Endothelial cell of umbilical vein (primary cell): ENCODE data around the gene CANT1. TPM values are rescaled to one million over a fixed set of nuclear protein-coding genes. Genes with fewer than 3 reads are reported as not detected.

Source experiments
- BruUV-seq: library from RNA; stranded (reverse); fragments of 400-500 nt; replicated peaks from 2 replicates; lab custom pipeline; 2021; lab: Mats Ljungman, UMichigan
- CTCF ChIA-PET: fragments of 300-600, 350-600 bp; sonication (Branson Sonifier 250); formaldehyde crosslinking; loops from one replicate; lab custom pipeline; 2021; ENCODE audit warnings: antibody characterized with exemption, inconsistent platforms; lab: Charles Lee
- POLR2A ChIA-PET: fragments of 300-600, 350-600 bp; sonication (Branson Sonifier 250); formaldehyde crosslinking; loops from one replicate; lab custom pipeline; 2021; ENCODE audit warnings: antibody characterized with exemption, inconsistent platforms; lab: Charles Lee
- DNase-seq: peaks from one replicate; pipeline ENCODE4 v3.0.0-alpha.2; 2011; ENCODE audit warnings: low read depth, low spot score
- FAIRE-seq: peaks from 2 replicates; lab custom pipeline; 2011; peaks lifted over from hg19 to GRCh38; lab: Jason Lieb, UNC
- H2AFZ ChIP-seq: 2 replicates; pipeline ENCODE4 v1.6.0; 2012; ENCODE audit warnings: low read depth, low read length, control low read depth, inconsistent platforms
- H3K27ac ChIP-seq: 2 replicates; pipeline ENCODE4 v1.5.1; 2011; ENCODE audit warnings: low read depth, mild to moderate bottlenecking, control low read depth, low read length, moderate library complexity; ENCODE audit not compliant: insufficient read depth
- H3K27me3 ChIP-seq, 2 experiments: 2 replicates each; pipeline versions ENCODE4 v1.6.0 to v1.6.1; 2011; ENCODE audit warnings: low read length in 2 of 2, mixed read lengths in 1 of 2; ENCODE audit not compliant: control insufficient read depth in 2 of 2, insufficient read depth in 2 of 2
- H3K36me3 ChIP-seq, 2 experiments: 2 replicates in 1 of 2; 3 replicates in 1 of 2; pipeline ENCODE4 v1.5.1; 2011; ENCODE audit warnings: low read length in 2 of 2, mild to moderate bottlenecking in 1 of 2, moderate library complexity in 1 of 2; ENCODE audit not compliant: control insufficient read depth in 2 of 2, insufficient read depth in 2 of 2; ENCODE audit errors: extremely low read depth in 1 of 2
- H3K4me1 ChIP-seq: 3 replicates; pipeline ENCODE4 v1.5.1; 2011; ENCODE audit warnings: mild to moderate bottlenecking, low read length; ENCODE audit not compliant: control insufficient read depth, insufficient read depth; ENCODE audit errors: extremely low read depth
- H3K4me2 ChIP-seq: 2 replicates; pipeline ENCODE4 v1.6.1; 2011; ENCODE audit warnings: low read length, control low read depth, mixed read lengths; ENCODE audit not compliant: insufficient read depth
- H3K4me3 ChIP-seq, 3 experiments: fragments of 200-600 bp in 1 of 3; sonication (generic), shearing (Covaris generic) in 1 of 3; replicated peaks in 1 of 3; 2 replicates each; pipeline ENCODE4 v1.5.1; 2011 to 2016; ENCODE audit warnings: control low read depth in 3 of 3, low read length in 3 of 3, mild to moderate bottlenecking in 2 of 3, inconsistent platforms in 1 of 3, low read depth in 1 of 3, moderate library complexity in 1 of 3; ENCODE audit not compliant: insufficient read depth in 1 of 3
- H3K79me2 ChIP-seq: 2 replicates; pipeline ENCODE4 v1.6.0; 2012; ENCODE audit warnings: low read length, inconsistent platforms; ENCODE audit not compliant: control insufficient read depth, insufficient read depth
- H3K9ac ChIP-seq: replicated peaks from 2 replicates; pipeline ENCODE3; 2011; ENCODE audit warnings: low read length, control low read depth; ENCODE audit not compliant: insufficient read depth; ENCODE audit errors: extremely low read depth
- H3K9me1 ChIP-seq: replicated peaks from 3 replicates; pipeline ENCODE4 v1.6.0; 2011; ENCODE audit warnings: mild to moderate bottlenecking, low read length; ENCODE audit not compliant: control insufficient read depth, insufficient read depth; ENCODE audit errors: extremely low read depth
- H3K9me3 ChIP-seq: replicated peaks from 2 replicates; pipeline ENCODE4 v1.5.1; 2012; ENCODE audit warnings: low read length, inconsistent platforms; ENCODE audit not compliant: control insufficient read depth, insufficient read depth
- H4K20me1 ChIP-seq: replicated peaks from 2 replicates; pipeline ENCODE3; 2011; ENCODE audit warnings: mild to moderate bottlenecking, low read length; ENCODE audit not compliant: control insufficient read depth, insufficient read depth; ENCODE audit errors: extremely low read depth
- EZH2 ChIP-seq: IDR thresholded peaks from 2 replicates; pipeline ENCODE4 v1.6.1; 2012; ENCODE audit warnings: borderline replicate concordance, low read depth, mild to moderate bottlenecking, moderate library complexity, low read length, inconsistent platforms; ENCODE audit not compliant: severe bottlenecking
- FOS ChIP-seq: IDR thresholded peaks from 2 replicates; pipeline ENCODE4 v1.6.1; 2011; ENCODE audit warnings: mild to moderate bottlenecking, low read length, moderate library complexity, borderline replicate concordance; ENCODE audit not compliant: insufficient read depth
- GATA2 ChIP-seq: IDR thresholded peaks from 2 replicates; pipeline ENCODE4 v1.7.0; 2011; ENCODE audit warnings: low read depth, mild to moderate bottlenecking, moderate library complexity, mixed read lengths, low read length; ENCODE audit not compliant: insufficient read length, insufficient read depth
- JUN ChIP-seq: IDR thresholded peaks from 2 replicates; pipeline ENCODE4 v1.6.1; 2011; ENCODE audit warnings: borderline replicate concordance, low read depth; ENCODE audit not compliant: insufficient read length, insufficient read depth
- MYC ChIP-seq: IDR thresholded peaks from one replicate; pipeline ENCODE4 v1.6.1; 2011; ENCODE audit warnings: mild to moderate bottlenecking, low read depth, low read length
- POLR2A ChIP-seq: IDR thresholded peaks from 2 replicates; pipeline ENCODE4 v1.6.1; 2012; ENCODE audit warnings: low read depth, mild to moderate bottlenecking, control low read depth, low read length
- POLR2AphosphoS5 ChIP-seq: IDR thresholded peaks from 2 replicates; pipeline ENCODE4 v1.6.1; 2012; ENCODE audit warnings: low read depth, mild to moderate bottlenecking, control low read depth, low read length, moderate library complexity; ENCODE audit not compliant: insufficient read depth
- dilution Hi-C: fragments of 300-500 bp; cut with MboI; formaldehyde crosslinking; loops from one replicate; pipeline ENCODE4 v1.15.0; 2019; ENCODE audit warnings: low sequenced_read_pairs; ENCODE audit not compliant: extremely low pct_ligation_motif_present
- intact Hi-C: fragments of 100-400 bp; cut with micrococcal nuclease; formaldehyde crosslinking; loops from one replicate; pipeline ENCODE4 v1.10.0; 2022
- polyA plus RNA-seq, 4 experiments: library from polyadenylated mRNA; depleted of rRNA in 3 of 4; stranded (reverse) in 3 of 4; unstranded in 1 of 4; fragments of >200 nt; gene quantifications; 2 replicates each; pipeline versions ENCODE4 v1.2.1 to v1.2.3, GENCODE V29; 2011 to 2012; ENCODE audit warnings: missing spikeins in 1 of 4
- total RNA-seq: library from RNA; stranded (reverse); gene quantifications from 2 replicates; pipeline ENCODE4 v1.2.3, GENCODE V29; 2021
- TF ChIP-seq, protein P1 (sequence below), 2 donors: IDR thresholded peaks; 1 replicate in 1 of 2; 2 replicates in 1 of 2; pipeline ENCODE4 v1.5.1; 2011; ENCODE audit warnings: low read length in 2 of 2, mild to moderate bottlenecking in 2 of 2, moderate library complexity in 2 of 2, control low read depth in 1 of 2, inconsistent platforms in 1 of 2, low read depth in 1 of 2; ENCODE audit not compliant: insufficient read depth in 1 of 2; ENCODE audit errors: extremely low read depth in 1 of 2
- TF ChIP-seq, protein P2 (sequence below): IDR thresholded peaks from 2 replicates; pipeline ENCODE4 v1.6.1; 2011; ENCODE audit not compliant: insufficient read depth, insufficient read length

CANT1 gene
- total and polyA plus RNA-seq, 2 donors (not counting 3 experiments of a cell fraction or from before 2014, with no cell fraction given), result 85.0 to 93.6 TPM

DNA sequence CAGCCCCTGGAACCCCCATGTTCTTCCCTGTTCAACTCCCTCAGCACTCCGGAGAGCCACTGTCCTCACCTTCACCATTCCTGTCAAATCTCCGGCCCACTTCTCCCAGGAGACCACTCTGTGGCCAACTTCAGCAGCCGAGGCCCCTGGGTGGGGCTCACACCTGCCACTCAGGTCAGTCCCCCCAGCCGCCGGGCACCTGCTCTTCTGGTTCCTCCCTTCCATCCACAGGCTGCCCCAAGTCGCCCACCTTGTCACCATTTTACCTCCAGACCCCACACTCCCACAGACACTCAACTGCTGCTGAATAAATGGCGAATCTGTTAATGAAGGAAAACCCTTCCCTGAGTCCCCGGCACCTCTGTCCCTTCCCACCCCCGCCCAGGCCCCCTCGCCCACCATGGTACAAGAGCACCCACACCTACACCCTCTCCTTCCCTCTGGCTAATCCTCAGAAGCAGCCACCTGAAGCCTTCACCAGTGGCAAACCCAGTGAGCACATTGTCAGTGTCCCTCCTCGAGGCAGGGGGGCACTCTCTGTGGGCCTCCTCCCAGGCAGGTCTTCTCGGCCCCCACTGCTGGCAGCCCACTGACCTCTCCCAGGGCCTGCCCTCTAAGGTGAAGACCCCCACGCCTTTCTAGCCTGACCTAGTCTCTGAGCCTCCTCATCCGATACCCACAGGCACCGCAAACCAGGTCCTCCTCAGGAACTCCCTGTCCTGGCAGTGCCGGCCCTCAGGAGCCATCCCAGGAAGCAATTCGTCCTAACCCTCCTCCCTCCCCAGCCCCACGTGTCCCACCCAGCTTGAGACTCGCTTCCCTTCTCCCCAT is 8.2 kb downstream of the CANT1 start:
- H3K9me1 ChIP-seq, result no peaks in the 10 kb centered on the region
- H3K79me2 ChIP-seq, result peaks cover 74% of the 10 kb centered on the region
- TF ChIP-seq, protein P1, sequence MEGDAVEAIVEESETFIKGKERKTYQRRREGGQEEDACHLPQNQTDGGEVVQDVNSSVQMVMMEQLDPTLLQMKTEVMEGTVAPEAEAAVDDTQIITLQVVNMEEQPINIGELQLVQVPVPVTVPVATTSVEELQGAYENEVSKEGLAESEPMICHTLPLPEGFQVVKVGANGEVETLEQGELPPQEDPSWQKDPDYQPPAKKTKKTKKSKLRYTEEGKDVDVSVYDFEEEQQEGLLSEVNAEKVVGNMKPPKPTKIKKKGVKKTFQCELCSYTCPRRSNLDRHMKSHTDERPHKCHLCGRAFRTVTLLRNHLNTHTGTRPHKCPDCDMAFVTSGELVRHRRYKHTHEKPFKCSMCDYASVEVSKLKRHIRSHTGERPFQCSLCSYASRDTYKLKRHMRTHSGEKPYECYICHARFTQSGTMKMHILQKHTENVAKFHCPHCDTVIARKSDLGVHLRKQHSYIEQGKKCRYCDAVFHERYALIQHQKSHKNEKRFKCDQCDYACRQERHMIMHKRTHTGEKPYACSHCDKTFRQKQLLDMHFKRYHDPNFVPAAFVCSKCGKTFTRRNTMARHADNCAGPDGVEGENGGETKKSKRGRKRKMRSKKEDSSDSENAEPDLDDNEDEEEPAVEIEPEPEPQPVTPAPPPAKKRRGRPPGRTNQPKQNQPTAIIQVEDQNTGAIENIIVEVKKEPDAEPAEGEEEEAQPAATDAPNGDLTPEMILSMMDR (IDR thresholded peaks at IDR 0.05; ENCODE audit: extremely low read depth in 1 of 2, insufficient read depth in 1 of 2, low read depth in 1 of 2, low read length in 2 of 2), result no peak
- no peak for TF ChIP-seq EZH2
- TF ChIP-seq FOS, result no peak
- TF ChIP-seq POLR2AphosphoS5, result no peak
- no peak for TF ChIP-seq MYC
- TF ChIP-seq GATA2, result no peak
- TF ChIP-seq, protein P2, sequence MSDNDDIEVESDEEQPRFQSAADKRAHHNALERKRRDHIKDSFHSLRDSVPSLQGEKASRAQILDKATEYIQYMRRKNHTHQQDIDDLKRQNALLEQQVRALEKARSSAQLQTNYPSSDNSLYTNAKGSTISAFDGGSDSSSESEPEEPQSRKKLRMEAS, result no peak
- no peak for TF ChIP-seq JUN
- no peak for TF ChIP-seq POLR2A
- intact Hi-C loops, result no loop called here
- no TSS peak for BruUV-seq
- ChIA-PET CTCF (no interaction called here), POLR2A (no interaction called here)
- H3K4me3 ChIP-seq, result no peak overlapping the region
- H2AFZ ChIP-seq, result no peak overlapping the region
- no peaks in the 10 kb centered on the region for H3K9me3 ChIP-seq
- peaks cover 12% of the 10 kb centered on the region for H3K4me1 ChIP-seq
- peaks cover 4 to 22% of the 10 kb centered on the region in 2 experiments for H3K36me3 ChIP-seq
- dilution Hi-C loops, result no loop called here
- no peak overlapping the region for H3K9ac ChIP-seq
- no peak for DNase-seq
- H3K27me3 ChIP-seq, result no peaks in the 10 kb centered on the region
- no peak overlapping the region for H3K27ac ChIP-seq
- no peak overlapping the region for H3K4me2 ChIP-seq
- no peaks in the 10 kb centered on the region for H4K20me1 ChIP-seq
- no peak for FAIRE-seq
